ENCODE measurements around the gene DTWD2.

The DTWD2 gene

DNA sequence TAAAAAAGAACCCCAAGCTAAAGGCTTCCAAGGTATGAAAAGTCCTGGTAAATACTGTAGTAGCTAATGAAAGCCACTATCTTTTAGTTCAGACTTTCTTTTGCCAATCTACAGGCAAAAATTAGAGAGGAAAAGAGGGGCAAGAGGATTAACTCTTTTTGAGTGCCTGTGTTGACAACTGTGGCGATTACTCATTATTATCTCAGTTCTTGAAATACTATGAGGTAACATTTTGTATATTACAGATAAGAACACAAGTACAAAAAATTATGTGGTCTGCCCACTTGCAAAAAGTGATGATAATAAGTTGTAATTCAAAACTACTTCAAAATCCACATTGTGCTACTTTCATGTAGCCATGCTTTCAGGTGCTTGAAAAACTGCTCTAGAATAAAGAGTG lies 144.0 kb downstream of the DTWD2 start:
- Histone ChIP-seq H3K9me3 (ENCODE audit: insufficient read depth, low read length) (no peaks in the 10 kb centered on the region), H3K27ac (ENCODE audit: low read depth, low read length) (no peak overlapping the region), H3K36me3 (ENCODE audit: low read length) (no peaks in the 10 kb centered on the region), H2AFZ (ENCODE audit: low read depth, low read length, severe bottlenecking) (no peak overlapping the region), H3K79me2 (ENCODE audit: insufficient read depth, low read length) (no peaks in the 10 kb centered on the region), H3K27me3 (ENCODE audit: low read length) (no peaks in the 10 kb centered on the region), H3K4me2 (ENCODE audit: low read depth, low read length, poor library complexity, severe bottlenecking) (no peak overlapping the region), H3K4me3 (ENCODE audit: insufficient read depth, low read length, poor library complexity, severe bottlenecking) (no peak overlapping the region), H4K20me1 (ENCODE audit: low read depth, low read length) (no peaks in the 10 kb centered on the region), H3K9ac (ENCODE audit: low read length) (no peak overlapping the region), H3F3A (ENCODE audit: insufficient read depth) (no peaks in the 10 kb centered on the region), H3K9me2 (replicated peaks; ENCODE audit: insufficient read depth, low read length) (no peaks in the 10 kb centered on the region)
- TF ChIP-seq CTCF (IDR thresholded peaks at IDR 0.05; ENCODE audit: insufficient read depth, low read length, poor library complexity, severe bottlenecking) (no peak), EZH2phosphoT487 (conservative IDR thresholded peaks at IDR 0.05; ENCODE audit: low read length) (no peak)

GRCh38 chr5:118834710-118835109 lies 153.6 kb downstream of the DTWD2 start:
- Histone ChIP-seq H2AFZ (ENCODE audit: low read depth, low read length, severe bottlenecking) (no peak overlapping the region), H4K20me1 (ENCODE audit: low read depth, low read length) (no peaks in the 10 kb centered on the region), H3K4me3 (ENCODE audit: insufficient read depth, low read length, poor library complexity, severe bottlenecking) (no peak overlapping the region), H3K9me3 (ENCODE audit: insufficient read depth, low read length) (no peaks in the 10 kb centered on the region), H3K27me3 (ENCODE audit: low read length) (no peaks in the 10 kb centered on the region), H3K9me2 (replicated peaks; ENCODE audit: insufficient read depth, low read length) (no peaks in the 10 kb centered on the region), H3K79me2 (ENCODE audit: insufficient read depth, low read length) (no peaks in the 10 kb centered on the region), H3K4me2 (ENCODE audit: low read depth, low read length, poor library complexity, severe bottlenecking) (no peak overlapping the region), H3K9ac (ENCODE audit: low read length) (no peak overlapping the region), H3K27ac (ENCODE audit: low read depth, low read length) (no peak overlapping the region), H3K36me3 (ENCODE audit: low read length) (no peaks in the 10 kb centered on the region), H3F3A (ENCODE audit: insufficient read depth) (no peaks in the 10 kb centered on the region)
- no peak for TF ChIP-seq CTCF (IDR thresholded peaks at IDR 0.05; ENCODE audit: insufficient read depth, low read length, poor library complexity, severe bottlenecking)
- TF ChIP-seq EZH2phosphoT487 (conservative IDR thresholded peaks at IDR 0.05; ENCODE audit: low read length): no peak

GRCh38 chr5:118832974-118833373 lies 155.4 kb downstream of the DTWD2 start:
- TF ChIP-seq CTCF (IDR thresholded peaks at IDR 0.05; ENCODE audit: insufficient read depth, low read length, poor library complexity, severe bottlenecking): no peak
- TF ChIP-seq EZH2phosphoT487 (conservative IDR thresholded peaks at IDR 0.05; ENCODE audit: low read length): no peak
- H3K9ac ChIP-seq (ENCODE audit: low read length): no peak overlapping the region

More at GRCh38 chr5:118832974-118833373, 155.4 kb downstream of the DTWD2 start:
- H3F3A ChIP-seq (ENCODE audit: insufficient read depth): no peaks in the 10 kb centered on the region
- H3K36me3 ChIP-seq (ENCODE audit: low read length): no peaks in the 10 kb centered on the region
- H3K9me2 ChIP-seq (replicated peaks; ENCODE audit: insufficient read depth, low read length): no peaks in the 10 kb centered on the region
- no peaks in the 10 kb centered on the region for H3K27me3 ChIP-seq (ENCODE audit: low read length)
- H3K27ac ChIP-seq (ENCODE audit: low read depth, low read length): no peak overlapping the region
- no peaks in the 10 kb centered on the region for H3K79me2 ChIP-seq (ENCODE audit: insufficient read depth, low read length)
- no peak overlapping the region for H3K4me2 ChIP-seq (ENCODE audit: low read depth, low read length, poor library complexity, severe bottlenecking)
- no peak overlapping the region for H3K4me3 ChIP-seq (ENCODE audit: insufficient read depth, low read length, poor library complexity, severe bottlenecking)
- no peaks in the 10 kb centered on the region for H3K9me3 ChIP-seq (ENCODE audit: insufficient read depth, low read length)
- no peak overlapping the region for H2AFZ ChIP-seq (ENCODE audit: low read depth, low read length, severe bottlenecking)
- no peaks in the 10 kb centered on the region for H4K20me1 ChIP-seq (ENCODE audit: low read depth, low read length)

Data from SU-DHL-6 (cell line).